HG02571 (cell line): ENCODE data around the gene FAM240A.

Source experiments
- ATAC-seq: cut with Tn5 transposase; IDR thresholded peaks from one replicate; pipeline ENCODE4 v1.9.1; 2021; ENCODE audit warnings: mild to moderate bottlenecking, moderate library complexity; ENCODE audit not compliant: unreplicated experiment

The FAM240A gene

GRCh38 chr3:46619845-46620778 is 7.8 kb downstream of the FAM240A start:
- no peak for ATAC-seq

- no peak for ATAC-seq
These were observed 12.2 kb downstream of the FAM240A start for GRCh38 chr3:46624533-46624932.

DNA sequence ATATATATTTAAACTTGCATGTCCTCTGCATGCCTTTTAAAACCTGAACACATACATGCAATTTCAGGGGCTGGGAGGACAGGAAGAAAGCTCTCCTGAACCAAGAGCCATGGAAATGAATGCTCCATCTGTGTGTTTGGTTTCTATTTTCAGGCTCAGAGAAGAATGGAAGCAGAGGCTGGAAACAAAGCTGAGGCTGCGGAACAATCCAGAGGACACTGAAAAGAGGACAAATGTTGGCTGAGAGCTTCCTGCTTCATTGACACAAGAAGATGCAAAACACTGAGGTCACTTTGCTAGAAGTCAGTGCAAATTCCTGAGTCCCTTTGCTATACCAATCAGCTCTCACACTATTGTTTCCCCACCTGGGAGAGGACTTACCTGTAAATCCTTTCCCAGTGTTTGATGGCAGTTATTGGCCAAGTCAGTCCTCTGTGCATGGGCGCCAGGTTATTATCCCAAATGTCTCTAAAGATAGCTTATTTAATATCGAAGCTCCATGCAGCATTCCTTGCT is 12.7 kb downstream of the FAM240A start:
- ATAC-seq, result no peak

DNA sequence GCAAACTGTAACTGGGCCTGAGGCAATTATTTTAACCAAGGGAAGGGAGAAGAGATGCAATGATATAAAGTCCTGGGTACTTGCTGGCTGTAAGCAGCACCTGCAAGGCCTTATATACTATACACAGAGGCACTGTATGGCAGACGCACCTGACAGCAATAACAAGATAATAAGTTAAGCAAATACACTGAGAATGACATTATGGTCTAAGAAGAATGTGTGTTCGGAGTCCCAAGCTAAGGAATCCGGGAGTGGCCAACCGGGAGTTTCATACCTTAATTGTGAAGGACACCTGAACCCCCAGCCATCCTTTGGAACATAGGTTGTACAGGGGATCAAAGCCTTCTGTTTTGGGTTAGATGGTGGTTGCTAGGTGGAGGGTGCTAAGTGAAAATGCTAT is 13.7 kb downstream of the FAM240A start:
- ATAC-seq, result no peak

- no peak for ATAC-seq
These were observed 14.8 kb downstream of the FAM240A start for GRCh38 chr3:46627078-46627477.

DNA sequence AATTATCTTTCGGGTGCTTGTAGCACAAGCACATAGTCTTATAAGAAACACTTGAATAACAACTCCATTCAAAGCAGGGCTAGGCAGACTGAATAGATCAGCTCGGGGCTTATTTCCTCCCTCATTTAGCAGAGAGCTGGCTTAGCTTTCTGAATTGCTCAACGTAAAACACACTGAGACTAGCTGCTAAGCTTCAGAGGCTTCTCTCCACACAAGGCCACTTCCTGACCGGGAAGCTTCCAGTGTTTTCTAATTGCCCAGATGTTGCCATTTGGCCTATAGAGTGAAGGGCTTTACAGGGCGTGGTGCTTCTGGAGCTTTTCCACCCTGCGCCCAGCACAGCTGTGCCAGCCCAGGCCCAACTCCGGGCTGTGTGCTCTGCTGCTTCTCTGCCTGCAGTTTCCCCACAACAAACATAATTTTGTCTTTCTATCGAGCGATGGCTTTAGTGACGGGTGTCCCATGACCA is 16.6 kb downstream of the FAM240A start:
- ATAC-seq, result no peak

- peak; percentile 65 for ATAC-seq
These were observed 17.5 kb downstream of the FAM240A start for GRCh38 chr3:46629551-46630517.

- no peak for ATAC-seq
These were observed 20.5 kb downstream of the FAM240A start for GRCh38 chr3:46632792-46633191.

GRCh38 chr3:46634856-46635255 is 22.5 kb downstream of the FAM240A start:
- ATAC-seq, result no peak

DNA sequence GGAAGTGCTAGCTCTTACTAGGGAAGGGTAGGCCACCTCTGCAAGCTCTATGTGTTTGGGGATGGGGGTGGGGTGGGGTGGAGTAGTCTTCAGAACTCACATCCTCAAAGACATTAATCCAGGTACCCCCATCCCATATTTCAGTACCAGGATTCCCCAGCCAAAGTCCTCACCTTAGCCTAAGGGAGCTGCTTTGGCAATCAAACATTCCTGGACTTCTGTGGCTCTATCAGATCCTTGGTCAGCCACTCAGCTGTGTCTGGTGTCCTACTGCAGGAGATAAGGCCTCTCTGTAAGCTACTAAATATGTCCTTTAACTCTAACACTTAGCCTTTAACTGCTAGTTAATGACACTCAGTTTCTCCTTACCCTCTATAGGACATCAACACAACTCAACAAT is 26.9 kb downstream of the FAM240A start:
- no peak for ATAC-seq

GRCh38 chr3:46640927-46641326 is 28.6 kb downstream of the FAM240A start:
- no peak for ATAC-seq

- no peak for ATAC-seq
These were observed 30.6 kb downstream of the FAM240A start for GRCh38 chr3:46642971-46643370.

DNA sequence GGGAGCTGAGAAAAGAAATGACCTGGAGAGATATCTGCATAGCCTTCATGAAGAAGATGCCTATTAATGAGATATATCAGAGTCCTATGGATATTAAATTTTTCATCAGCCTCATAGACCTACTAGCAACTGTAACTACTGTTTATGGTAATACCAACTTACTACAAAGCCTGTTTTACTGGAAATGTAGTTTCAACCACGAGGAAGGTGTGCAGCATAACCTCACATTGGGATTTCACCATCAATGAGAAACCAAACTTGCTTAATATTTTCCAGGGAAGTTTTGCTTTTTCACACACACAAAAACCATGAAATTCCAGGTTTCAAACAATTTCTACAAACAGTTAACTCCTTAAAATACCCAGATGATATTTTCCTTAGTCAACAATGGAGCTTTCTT is 31.4 kb downstream of the FAM240A start:
- no peak for ATAC-seq

DNA sequence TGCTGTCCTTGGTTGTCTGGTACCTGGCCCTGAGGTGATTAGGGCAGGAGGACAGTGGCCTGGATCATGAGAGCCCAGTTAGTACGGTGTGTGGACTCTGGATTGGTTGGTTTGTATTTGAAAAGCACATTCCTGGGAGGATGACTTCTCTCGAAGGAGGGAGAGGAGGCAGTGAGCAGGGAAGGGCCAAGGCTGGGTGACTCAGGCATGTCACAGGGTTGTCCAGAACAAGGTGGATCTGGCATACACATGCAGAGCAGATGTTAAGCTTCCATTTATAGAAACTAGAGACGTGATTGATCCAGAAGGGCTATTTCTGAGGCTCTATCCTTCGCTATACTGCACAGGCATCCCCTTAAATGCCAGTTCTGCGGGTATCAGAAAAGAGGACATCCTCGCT is 34.4 kb downstream of the FAM240A start:
- no peak for ATAC-seq

- ATAC-seq, result no peak
These were observed 35.8 kb downstream of the FAM240A start for GRCh38 chr3:46648096-46648495.

DNA sequence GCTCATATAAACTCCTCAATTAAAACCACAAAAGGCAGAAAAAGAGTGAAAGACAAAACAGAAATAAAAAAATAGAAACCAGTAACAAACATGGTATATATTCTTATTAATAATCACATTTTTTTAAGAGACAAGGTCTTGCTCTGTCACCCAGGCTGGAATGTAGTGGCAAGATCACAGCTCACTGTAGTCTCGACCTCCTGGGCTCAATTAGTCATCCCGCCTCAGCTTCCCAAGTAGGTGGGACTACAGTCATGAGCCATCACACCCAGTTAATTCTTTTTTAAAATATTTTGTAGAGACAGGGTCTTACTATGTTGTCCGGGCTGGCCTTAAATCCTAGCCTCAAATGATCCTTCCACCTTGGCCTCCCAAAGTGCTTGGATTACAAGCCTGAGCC is 37.1 kb downstream of the FAM240A start:
- no peak for ATAC-seq

- ATAC-seq, result no peak
These were observed 38.8 kb downstream of the FAM240A start for GRCh38 chr3:46651084-46651483.

DNA sequence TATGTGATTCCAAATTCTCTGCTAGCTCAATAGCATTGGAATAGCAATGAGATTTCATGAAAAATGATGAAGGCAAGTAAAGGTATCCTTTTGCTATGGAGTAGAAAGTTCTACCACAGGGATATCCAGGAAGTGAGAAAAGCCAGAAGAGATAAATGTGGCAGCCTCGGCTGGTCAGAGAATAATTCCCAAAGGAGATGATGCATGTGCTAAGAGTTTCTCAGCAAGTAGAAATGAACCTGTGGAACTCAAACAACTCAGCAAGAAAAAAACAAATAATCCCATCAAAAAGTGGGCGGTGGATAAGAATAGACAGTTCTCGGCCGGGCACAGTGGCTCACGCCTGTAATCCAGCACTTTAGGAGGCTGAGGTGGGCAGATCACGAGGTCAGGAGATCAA is 42.9 kb downstream of the FAM240A start:
- no peak for ATAC-seq

DNA sequence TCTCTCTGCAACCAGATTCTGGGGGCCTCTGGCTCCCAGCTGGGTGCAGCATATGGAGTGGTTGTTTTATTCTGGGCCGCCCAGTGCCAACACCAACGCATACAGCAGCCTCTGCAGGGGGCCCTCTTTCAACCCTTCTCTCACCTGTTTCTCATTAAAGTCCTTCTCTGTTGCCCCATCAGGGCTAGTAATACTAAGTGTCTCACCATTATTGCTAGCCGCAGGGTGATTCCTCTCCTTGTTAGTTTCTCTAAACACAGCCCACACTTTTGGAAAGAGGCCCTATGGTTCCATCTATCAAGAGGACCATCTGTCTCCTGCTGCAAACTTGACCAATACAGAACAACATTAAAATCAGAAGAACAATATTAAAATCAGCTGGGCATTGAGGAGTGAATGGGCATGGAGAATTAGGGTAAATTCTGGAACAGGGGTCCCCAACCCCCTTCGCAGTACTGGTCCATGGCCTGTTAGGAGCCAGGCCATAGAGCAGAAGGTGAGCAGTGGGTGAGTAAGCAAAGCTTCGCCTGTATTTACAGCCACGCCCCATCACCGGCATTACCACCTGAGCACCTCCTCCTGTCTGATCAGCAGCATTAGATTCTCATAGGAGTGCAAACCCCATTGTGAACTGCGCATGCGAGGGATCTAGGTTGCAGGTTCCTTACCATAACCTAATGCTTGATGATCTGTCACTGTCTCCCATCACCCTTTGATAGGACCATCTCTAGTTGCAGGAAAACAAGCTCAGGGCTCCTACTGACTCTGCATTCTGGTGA is 44.6 kb downstream of the FAM240A start:
- no peak for ATAC-seq

DNA sequence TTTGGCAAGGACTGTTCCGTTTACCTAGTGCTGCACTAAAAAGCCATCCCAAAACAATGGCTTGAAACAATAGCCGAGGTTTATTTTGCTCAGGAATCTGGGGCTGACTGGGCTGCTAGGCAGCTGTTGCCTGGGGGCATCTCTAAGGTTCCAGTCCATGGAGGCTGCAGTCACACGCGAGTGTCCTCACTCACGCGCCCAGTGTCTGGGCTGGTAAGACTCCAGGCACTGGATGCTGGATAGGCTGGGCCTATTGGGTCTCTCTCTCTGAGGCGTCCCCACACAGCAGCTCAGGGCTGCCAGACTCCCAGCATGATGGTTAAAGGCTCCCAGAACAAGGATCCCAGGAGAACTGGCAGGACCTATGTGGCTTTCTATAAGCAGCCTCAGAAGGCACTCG is 47.0 kb downstream of the FAM240A start:
- ATAC-seq, result no peak

- no peak for ATAC-seq
These were observed 47.7 kb downstream of the FAM240A start for GRCh38 chr3:46660003-46660402.
